ENCODE data around the gene FABP6.

- TF ChIP-seq CTCF (tag by site-specific recombination; IDR thresholded peaks at IDR 0.05) (no peak), HOXC10 (CRISPR knock-in tag; IDR thresholded peaks at IDR 0.05) (no peak), REST (tag by site-specific recombination; IDR thresholded peaks at IDR 0.05) (no peak), ZNF335 (tag by site-specific recombination; conservative IDR thresholded peaks at IDR 0.05) (no peak), ZNF830 (tag by site-specific recombination; IDR thresholded peaks at IDR 0.05; ENCODE audit: low read depth) (no peak), ZBTB1 (tag by site-specific recombination; IDR thresholded peaks at IDR 0.05) (no peak), ZNF239 (tag by site-specific recombination; IDR thresholded peaks at IDR 0.05) (no peak), ZNF664 (tag by site-specific recombination; IDR thresholded peaks at IDR 0.05) (no peak), ZNF133 (tag by site-specific recombination; IDR thresholded peaks at IDR 0.05) (no peak), ZBTB20 (tag by site-specific recombination; IDR thresholded peaks at IDR 0.05) (no peak), ZNF580 (tag by site-specific recombination; IDR thresholded peaks at IDR 0.05) (no peak)
These were observed 40.9 kb upstream of the FABP6 start for GRCh38 chr5:160188141-160189015.
